HepG2 (cell line): ENCODE results near the gene CACNA1D. TPM values are rescaled to one million over a fixed set of nuclear protein-coding genes. Genes with fewer than 3 reads are reported as not detected.

Experiments used
- CC2D1A ChIP-seq: sonication (generic); formaldehyde crosslinking; IDR thresholded peaks from 2 replicates; pipeline ENCODE4 v1.8.1; 2023; ENCODE audit warnings: mild to moderate bottlenecking, missing genetic modification reagents
- FOXK1 ChIP-seq: sonication (generic); formaldehyde crosslinking; IDR thresholded peaks from 2 replicates; pipeline ENCODE4 v1.4.0; 2020; ENCODE audit warnings: low read depth, missing genetic modification reagents, borderline replicate concordance
- MIXL1 ChIP-seq: IDR thresholded peaks from 2 replicates; pipeline ENCODE4 v1.6.1; 2016
- NR2F6 ChIP-seq, 2 experiments: IDR thresholded peaks; 2 replicates each; pipeline ENCODE4 v1.6.1; 2016; ENCODE audit warnings: antibody characterized with exemption in 1 of 2, mild to moderate bottlenecking in 1 of 2
- ONECUT2 ChIP-seq: sonication (generic); formaldehyde crosslinking; IDR thresholded peaks from 2 replicates; pipeline ENCODE4 v1.4.0; 2020; ENCODE audit warnings: missing genetic modification reagents
- ZNF367 ChIP-seq: sonication (generic); formaldehyde crosslinking; IDR thresholded peaks from 2 replicates; pipeline ENCODE4 v1.4.0; 2020; ENCODE audit warnings: missing genetic modification reagents, borderline replicate concordance
- ZNF724P ChIP-seq: sonication (generic); formaldehyde crosslinking; IDR thresholded peaks from 2 replicates; pipeline ENCODE4 v1.8.0; 2022; ENCODE audit warnings: missing genetic modification reagents, borderline replicate concordance
- polyA plus RNA-seq, 8 experiments: library from polyadenylated mRNA; depleted of rRNA in 3 of 8; stranded (reverse) in 7 of 8; unstranded in 1 of 8; fragments of >200 nt; fragmentation: Illumina TruSeq in 4 of 8; extraction: Trizol in 4 of 8; gene quantifications; 2 replicates each; pipeline versions ENCODE4 v1.2.1 to v1.2.3, GENCODE V29; 2011 to 2016; ENCODE audit warnings: low read depth in 4 of 8, missing spikeins in 1 of 8, mixed read lengths in 1 of 8; ENCODE audit not compliant: insufficient read depth in 1 of 8
- total RNA-seq, 5 experiments: library from RNA; depleted of rRNA; stranded (reverse); fragments of >200 nt; fragmentation: Illumina TruSeq; extraction: Trizol; gene quantifications; 2 replicates each; pipeline ENCODE4 v1.2.3, GENCODE V29; 2016; ENCODE audit warnings: low read depth in 1 of 5
- TF ChIP-seq, protein P1 (sequence below): IDR thresholded peaks from 2 replicates; pipeline ENCODE4 v1.6.1; 2016; ENCODE audit warnings: low read depth, control low read depth
- TF ChIP-seq, protein P2 (sequence below): sonication (generic); formaldehyde crosslinking; IDR thresholded peaks from 2 replicates; pipeline ENCODE4 v1.4.0; 2020; ENCODE audit warnings: missing genetic modification reagents, mild to moderate bottlenecking, borderline replicate concordance
- TF ChIP-seq, protein P3 (sequence below): IDR thresholded peaks from 2 replicates; pipeline ENCODE4 v1.6.1; 2012; ENCODE audit warnings: low read length, improper control_type of control experiment
- TF ChIP-seq, protein P4 (sequence below), 2 experiments: sonication (generic) in 1 of 2; formaldehyde crosslinking in 1 of 2; IDR thresholded peaks; 2 replicates each; pipeline versions ENCODE4 v1.6.1 to v1.9.0; 2014 to 2022; ENCODE audit warnings: antibody characterized with exemption in 1 of 2, borderline replicate concordance in 1 of 2, inconsistent platforms in 1 of 2, low read depth in 1 of 2, missing genetic modification reagents in 1 of 2
- TF ChIP-seq, protein P5 (sequence below): sonication (generic); formaldehyde crosslinking; IDR thresholded peaks from 2 replicates; pipeline ENCODE4 v1.5.0; 2020; ENCODE audit warnings: missing genetic modification reagents

CACNA1D gene
- total and polyA plus RNA-seq, 2 of the 13 experiments (the other 11 are each of a cell fraction or from before 2014, with no cell fraction given), result 0.26 to 0.38 TPM

DNA sequence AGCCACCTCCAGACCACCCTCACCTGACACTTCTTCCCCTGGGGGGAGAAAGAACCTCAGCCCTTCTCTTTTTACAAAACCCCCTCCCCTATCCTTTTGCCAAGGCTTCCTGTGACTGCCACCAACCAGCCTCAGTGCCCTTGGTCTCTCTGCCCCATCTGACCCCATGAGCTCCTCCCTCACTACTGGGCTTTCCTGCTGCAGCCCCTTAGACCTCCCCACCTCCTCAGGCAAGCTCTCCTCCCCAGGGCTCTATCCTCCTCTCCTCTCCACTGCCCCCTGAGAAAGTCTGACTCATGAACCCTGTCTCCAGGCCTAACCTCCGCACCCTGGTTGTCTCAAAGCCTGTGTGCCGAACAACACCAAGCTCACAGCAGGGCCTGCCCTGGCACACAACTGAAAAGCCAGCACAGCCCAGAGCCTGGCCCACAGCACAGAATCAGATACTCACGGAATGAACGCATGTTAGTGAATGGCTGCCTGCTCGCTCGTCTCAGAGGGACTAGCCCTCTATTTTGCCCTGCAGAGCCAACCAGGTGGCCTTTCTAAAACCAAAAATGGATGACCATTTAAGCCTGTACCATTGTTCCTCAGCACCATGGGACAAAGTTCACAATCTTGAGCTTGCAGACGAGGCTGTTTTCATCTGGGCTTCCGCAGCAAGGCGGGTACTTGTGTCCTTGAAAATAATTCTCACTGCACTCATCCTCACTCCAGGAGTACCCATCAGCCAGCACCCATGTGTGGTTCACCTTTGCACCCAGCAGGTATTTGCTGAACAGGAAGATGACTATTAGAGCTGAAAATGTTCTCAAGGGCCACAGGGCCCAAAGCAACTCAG is 350.1 kb downstream of the CACNA1D start (continued):
- TF ChIP-seq, protein P1, sequence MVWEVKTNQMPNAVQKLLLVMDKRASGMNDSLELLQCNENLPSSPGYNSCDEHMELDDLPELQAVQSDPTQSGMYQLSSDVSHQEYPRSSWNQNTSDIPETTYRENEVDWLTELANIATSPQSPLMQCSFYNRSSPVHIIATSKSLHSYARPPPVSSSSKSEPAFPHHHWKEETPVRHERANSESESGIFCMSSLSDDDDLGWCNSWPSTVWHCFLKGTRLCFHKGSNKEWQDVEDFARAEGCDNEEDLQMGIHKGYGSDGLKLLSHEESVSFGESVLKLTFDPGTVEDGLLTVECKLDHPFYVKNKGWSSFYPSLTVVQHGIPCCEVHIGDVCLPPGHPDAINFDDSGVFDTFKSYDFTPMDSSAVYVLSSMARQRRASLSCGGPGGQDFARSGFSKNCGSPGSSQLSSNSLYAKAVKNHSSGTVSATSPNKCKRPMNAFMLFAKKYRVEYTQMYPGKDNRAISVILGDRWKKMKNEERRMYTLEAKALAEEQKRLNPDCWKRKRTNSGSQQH, result no peak
- 0 out of 2 replicates have a peak, but pooled peaks have one; percentile 15 for TF ChIP-seq FOXK1
- TF ChIP-seq, protein P2, sequence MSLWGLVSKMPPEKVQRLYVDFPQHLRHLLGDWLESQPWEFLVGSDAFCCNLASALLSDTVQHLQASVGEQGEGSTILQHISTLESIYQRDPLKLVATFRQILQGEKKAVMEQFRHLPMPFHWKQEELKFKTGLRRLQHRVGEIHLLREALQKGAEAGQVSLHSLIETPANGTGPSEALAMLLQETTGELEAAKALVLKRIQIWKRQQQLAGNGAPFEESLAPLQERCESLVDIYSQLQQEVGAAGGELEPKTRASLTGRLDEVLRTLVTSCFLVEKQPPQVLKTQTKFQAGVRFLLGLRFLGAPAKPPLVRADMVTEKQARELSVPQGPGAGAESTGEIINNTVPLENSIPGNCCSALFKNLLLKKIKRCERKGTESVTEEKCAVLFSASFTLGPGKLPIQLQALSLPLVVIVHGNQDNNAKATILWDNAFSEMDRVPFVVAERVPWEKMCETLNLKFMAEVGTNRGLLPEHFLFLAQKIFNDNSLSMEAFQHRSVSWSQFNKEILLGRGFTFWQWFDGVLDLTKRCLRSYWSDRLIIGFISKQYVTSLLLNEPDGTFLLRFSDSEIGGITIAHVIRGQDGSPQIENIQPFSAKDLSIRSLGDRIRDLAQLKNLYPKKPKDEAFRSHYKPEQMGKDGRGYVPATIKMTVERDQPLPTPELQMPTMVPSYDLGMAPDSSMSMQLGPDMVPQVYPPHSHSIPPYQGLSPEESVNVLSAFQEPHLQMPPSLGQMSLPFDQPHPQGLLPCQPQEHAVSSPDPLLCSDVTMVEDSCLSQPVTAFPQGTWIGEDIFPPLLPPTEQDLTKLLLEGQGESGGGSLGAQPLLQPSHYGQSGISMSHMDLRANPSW (CRISPR knock-in tag), result no peak; the same call in 1 of the 2 replicates
- peak; percentile 55 for TF ChIP-seq NR2F6 (IDR thresholded peaks at IDR 0.05)
- peak; percentile 73 for TF ChIP-seq NR2F6 (CRISPR knock-in tag; IDR thresholded peaks at IDR 0.05)
- TF ChIP-seq, protein P3, sequence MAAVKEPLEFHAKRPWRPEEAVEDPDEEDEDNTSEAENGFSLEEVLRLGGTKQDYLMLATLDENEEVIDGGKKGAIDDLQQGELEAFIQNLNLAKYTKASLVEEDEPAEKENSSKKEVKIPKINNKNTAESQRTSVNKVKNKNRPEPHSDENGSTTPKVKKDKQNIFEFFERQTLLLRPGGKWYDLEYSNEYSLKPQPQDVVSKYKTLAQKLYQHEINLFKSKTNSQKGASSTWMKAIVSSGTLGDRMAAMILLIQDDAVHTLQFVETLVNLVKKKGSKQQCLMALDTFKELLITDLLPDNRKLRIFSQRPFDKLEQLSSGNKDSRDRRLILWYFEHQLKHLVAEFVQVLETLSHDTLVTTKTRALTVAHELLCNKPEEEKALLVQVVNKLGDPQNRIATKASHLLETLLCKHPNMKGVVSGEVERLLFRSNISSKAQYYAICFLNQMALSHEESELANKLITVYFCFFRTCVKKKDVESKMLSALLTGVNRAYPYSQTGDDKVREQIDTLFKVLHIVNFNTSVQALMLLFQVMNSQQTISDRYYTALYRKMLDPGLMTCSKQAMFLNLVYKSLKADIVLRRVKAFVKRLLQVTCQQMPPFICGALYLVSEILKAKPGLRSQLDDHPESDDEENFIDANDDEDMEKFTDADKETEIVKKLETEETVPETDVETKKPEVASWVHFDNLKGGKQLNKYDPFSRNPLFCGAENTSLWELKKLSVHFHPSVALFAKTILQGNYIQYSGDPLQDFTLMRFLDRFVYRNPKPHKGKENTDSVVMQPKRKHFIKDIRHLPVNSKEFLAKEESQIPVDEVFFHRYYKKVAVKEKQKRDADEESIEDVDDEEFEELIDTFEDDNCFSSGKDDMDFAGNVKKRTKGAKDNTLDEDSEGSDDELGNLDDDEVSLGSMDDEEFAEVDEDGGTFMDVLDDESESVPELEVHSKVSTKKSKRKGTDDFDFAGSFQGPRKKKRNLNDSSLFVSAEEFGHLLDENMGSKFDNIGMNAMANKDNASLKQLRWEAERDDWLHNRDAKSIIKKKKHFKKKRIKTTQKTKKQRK, result no peak
- peak; percentile 32; the same call in 1 of the 2 replicates for TF ChIP-seq MIXL1 (CRISPR knock-in tag)
- no peak for TF ChIP-seq ZNF724P (CRISPR knock-in tag)
- TF ChIP-seq, protein P4, sequence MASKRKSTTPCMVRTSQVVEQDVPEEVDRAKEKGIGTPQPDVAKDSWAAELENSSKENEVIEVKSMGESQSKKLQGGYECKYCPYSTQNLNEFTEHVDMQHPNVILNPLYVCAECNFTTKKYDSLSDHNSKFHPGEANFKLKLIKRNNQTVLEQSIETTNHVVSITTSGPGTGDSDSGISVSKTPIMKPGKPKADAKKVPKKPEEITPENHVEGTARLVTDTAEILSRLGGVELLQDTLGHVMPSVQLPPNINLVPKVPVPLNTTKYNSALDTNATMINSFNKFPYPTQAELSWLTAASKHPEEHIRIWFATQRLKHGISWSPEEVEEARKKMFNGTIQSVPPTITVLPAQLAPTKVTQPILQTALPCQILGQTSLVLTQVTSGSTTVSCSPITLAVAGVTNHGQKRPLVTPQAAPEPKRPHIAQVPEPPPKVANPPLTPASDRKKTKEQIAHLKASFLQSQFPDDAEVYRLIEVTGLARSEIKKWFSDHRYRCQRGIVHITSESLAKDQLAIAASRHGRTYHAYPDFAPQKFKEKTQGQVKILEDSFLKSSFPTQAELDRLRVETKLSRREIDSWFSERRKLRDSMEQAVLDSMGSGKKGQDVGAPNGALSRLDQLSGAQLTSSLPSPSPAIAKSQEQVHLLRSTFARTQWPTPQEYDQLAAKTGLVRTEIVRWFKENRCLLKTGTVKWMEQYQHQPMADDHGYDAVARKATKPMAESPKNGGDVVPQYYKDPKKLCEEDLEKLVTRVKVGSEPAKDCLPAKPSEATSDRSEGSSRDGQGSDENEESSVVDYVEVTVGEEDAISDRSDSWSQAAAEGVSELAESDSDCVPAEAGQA (IDR thresholded peaks at IDR 0.05; ENCODE audit: low read depth), result no peak
- TF ChIP-seq, protein P4 (CRISPR knock-in tag; IDR thresholded peaks at IDR 0.05; ENCODE audit: borderline replicate concordance), result no peak
- no peak for TF ChIP-seq CC2D1A (CRISPR knock-in tag)
- TF ChIP-seq ZNF367 (CRISPR knock-in tag), result no peak; the same call in 1 of the 2 replicates
- TF ChIP-seq, protein P5, sequence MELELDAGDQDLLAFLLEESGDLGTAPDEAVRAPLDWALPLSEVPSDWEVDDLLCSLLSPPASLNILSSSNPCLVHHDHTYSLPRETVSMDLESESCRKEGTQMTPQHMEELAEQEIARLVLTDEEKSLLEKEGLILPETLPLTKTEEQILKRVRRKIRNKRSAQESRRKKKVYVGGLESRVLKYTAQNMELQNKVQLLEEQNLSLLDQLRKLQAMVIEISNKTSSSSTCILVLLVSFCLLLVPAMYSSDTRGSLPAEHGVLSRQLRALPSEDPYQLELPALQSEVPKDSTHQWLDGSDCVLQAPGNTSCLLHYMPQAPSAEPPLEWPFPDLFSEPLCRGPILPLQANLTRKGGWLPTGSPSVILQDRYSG, result 0 out of 2 replicates have a peak, but pooled peaks have one; percentile 26
- TF ChIP-seq ONECUT2 (CRISPR knock-in tag), result no peak
